Hepatocyte (in vitro differentiated cells): ENCODE data around the gene HHATL. TPM values are rescaled to one million over a fixed set of nuclear protein-coding genes. Genes with fewer than 3 reads are reported as not detected.

ENCODE experiments used
- DNase-seq: peaks from one replicate; pipeline ENCODE4 v3.0.0-alpha.2; 2016; ENCODE audit warnings: low spot score
- H2AFZ ChIP-seq: fragments of 200-600 bp; sonication (generic); 2 replicates; pipeline ENCODE4 v1.6.0; 2016; ENCODE audit warnings: antibody characterized with exemption, mild to moderate bottlenecking
- H3K27ac ChIP-seq: fragments of 200-600 bp; sonication (generic); 2 replicates; pipeline ENCODE4 v1.5.1; 2016; ENCODE audit warnings: mild to moderate bottlenecking
- H3K27me3 ChIP-seq: fragments of 200-600 bp; sonication (generic); 2 replicates; pipeline ENCODE4 v1.6.1; 2016
- H3K36me3 ChIP-seq: fragments of 200-600 bp; sonication (generic); replicated peaks from 2 replicates; pipeline ENCODE4 v1.5.1; 2016; ENCODE audit warnings: low read depth; ENCODE audit not compliant: insufficient read depth
- H3K4me1 ChIP-seq: fragments of 200-600 bp; sonication (generic); 2 replicates; pipeline ENCODE4 v1.5.1; 2016; ENCODE audit warnings: mild to moderate bottlenecking, moderate library complexity; ENCODE audit not compliant: insufficient read depth
- H3K4me2 ChIP-seq: fragments of 200-600 bp; sonication (generic); 2 replicates; pipeline ENCODE4 v1.6.0; 2016
- H3K4me3 ChIP-seq: fragments of 200-600 bp; sonication (generic); 2 replicates; pipeline ENCODE4 v1.5.1; 2016; ENCODE audit warnings: mild to moderate bottlenecking
- H3K79me2 ChIP-seq: fragments of 200-600 bp; sonication (generic); 2 replicates; pipeline ENCODE4 v1.6.0; 2017; ENCODE audit warnings: mild to moderate bottlenecking
- H3K9me2 ChIP-seq: fragments of 200-600 bp; sonication (generic); replicated peaks from 2 replicates; pipeline ENCODE4 v1.6.0; 2017; ENCODE audit warnings: mild to moderate bottlenecking; ENCODE audit not compliant: insufficient read depth
- H3K9me3 ChIP-seq: fragments of 200-600 bp; sonication (generic); 2 replicates; pipeline ENCODE4 v1.5.1; 2016; ENCODE audit warnings: low read depth, mild to moderate bottlenecking
- H4K20me1 ChIP-seq: fragments of 200-600 bp; sonication (generic); 2 replicates; pipeline ENCODE4 v1.6.0; 2016; ENCODE audit warnings: mild to moderate bottlenecking; ENCODE audit not compliant: insufficient read depth, poor library complexity, severe bottlenecking
- CTCF ChIP-seq: fragments of 200-600 bp; sonication (generic); IDR thresholded peaks from 2 replicates; pipeline ENCODE4 v1.5.1; 2016; ENCODE audit warnings: antibody characterized with exemption, mild to moderate bottlenecking; ENCODE audit not compliant: poor library complexity
- EZH2 ChIP-seq: fragments of 200-600 bp; sonication (generic); IDR thresholded peaks from 2 replicates; pipeline ENCODE4 v1.6.1; 2016; ENCODE audit warnings: antibody characterized with exemption, mild to moderate bottlenecking, borderline replicate concordance
- EZH2phosphoT487 ChIP-seq: fragments of 200-600 bp; sonication (generic); IDR thresholded peaks from one replicate; pipeline ENCODE4 v1.6.1; 2018; ENCODE audit warnings: antibody characterized with exemption, mild to moderate bottlenecking, low read depth, moderate library complexity; ENCODE audit not compliant: unreplicated experiment, severe bottlenecking
- WGBS: methylation state at CpG from one replicate; pipeline ENCODE4 v1.1.6; 2016; ENCODE audit warnings: low lambda C conversion rate; ENCODE audit errors: missing lambda C conversion rate; 5-methylcytosine and 5-hydroxymethylcytosine counted together
- polyA plus RNA-seq: library from polyadenylated mRNA; unstranded; fragments of >200 nt; fragmentation: Nextera tagmentation; extraction: Ambion mirVana; gene quantifications from 2 replicates; pipeline ENCODE4 v1.2.1, GENCODE V29; 2016
- total RNA-seq: library from RNA; depleted of rRNA; stranded (reverse); fragments of >200 nt; gene quantifications from 2 replicates; pipeline ENCODE4 v1.2.3, GENCODE V29; 2014

The HHATL gene
- total and polyA plus RNA-seq, 2 experiments from 2014 or later: not detected

DNA sequence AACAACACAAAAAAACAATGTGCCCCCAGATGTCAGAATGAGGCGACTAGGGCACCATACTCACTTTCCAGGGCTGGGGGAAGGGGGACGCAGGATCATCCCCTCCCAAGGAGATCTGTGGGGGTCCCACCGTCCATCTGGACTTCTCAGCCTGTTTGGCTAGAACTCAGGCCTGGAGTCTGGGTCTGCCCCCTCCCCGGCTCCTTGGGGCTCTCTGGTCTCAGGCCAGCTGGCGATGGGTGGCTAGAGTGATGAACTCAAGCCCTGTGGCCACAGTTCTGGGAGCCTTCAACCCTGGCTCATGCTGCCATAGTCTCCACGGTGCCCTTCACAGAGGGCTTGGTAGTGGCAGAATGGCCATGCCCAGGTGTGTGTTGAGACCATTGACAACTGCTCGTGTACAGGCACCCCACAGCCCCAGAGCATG, 35.5 kb downstream of the HHATL start:
- no peaks in the 10 kb centered on the region for H3K79me2 ChIP-seq
- H3K27ac ChIP-seq: no peak overlapping the region
- H3K36me3 ChIP-seq: no peaks in the 10 kb centered on the region
- TF ChIP-seq EZH2phosphoT487 (no peak), CTCF (no peak), EZH2 (no peak)
- H3K9me3 ChIP-seq: no peaks in the 10 kb centered on the region
- no peaks in the 10 kb centered on the region for H3K4me1 ChIP-seq
- no peak overlapping the region for H3K4me3 ChIP-seq
- no peaks in the 10 kb centered on the region for H3K9me2 ChIP-seq
- no peaks in the 10 kb centered on the region for H4K20me1 ChIP-seq
- no peak overlapping the region for H3K4me2 ChIP-seq
- no peak overlapping the region for H2AFZ ChIP-seq
- no peaks in the 10 kb centered on the region for H3K27me3 ChIP-seq
- DNase-seq: no peak
- 89% methylated on average over 7 of the region's 7 CpGs for WGBS

DNA sequence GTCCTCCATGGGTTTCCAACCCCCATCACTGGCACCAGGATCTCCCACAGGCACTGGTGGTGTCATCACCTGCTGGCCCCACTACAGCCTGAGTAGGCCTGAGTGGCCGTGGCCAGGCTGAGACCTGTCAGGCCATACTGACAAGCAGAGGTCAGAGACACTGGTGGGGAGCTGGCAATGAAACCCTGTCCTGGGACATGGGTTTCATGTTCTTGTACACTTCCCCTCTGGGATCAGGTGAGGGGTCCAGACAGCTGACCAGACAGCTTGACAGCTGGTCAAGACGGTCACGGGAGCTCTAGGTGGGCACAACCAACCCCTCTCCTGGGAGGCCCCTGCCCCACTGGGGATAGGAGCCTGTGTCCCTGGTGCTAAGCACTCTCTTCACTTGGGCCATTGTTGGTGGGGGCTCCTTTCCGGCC, 36.0 kb downstream of the HHATL start:
- TF ChIP-seq EZH2: no peak
- no peaks in the 10 kb centered on the region for H4K20me1 ChIP-seq
- H3K9me2 ChIP-seq: no peaks in the 10 kb centered on the region
- H3K4me3 ChIP-seq: no peak overlapping the region
- no peak for DNase-seq
- H3K4me2 ChIP-seq: no peak overlapping the region
- H3K27me3 ChIP-seq: no peaks in the 10 kb centered on the region
- H3K36me3 ChIP-seq: no peaks in the 10 kb centered on the region
- no peaks in the 10 kb centered on the region for H3K9me3 ChIP-seq
- no peak overlapping the region for H2AFZ ChIP-seq
- WGBS: 89% methylated on average over 4 of the region's 4 CpGs
- H3K4me1 ChIP-seq: no peaks in the 10 kb centered on the region
- H3K27ac ChIP-seq: no peak overlapping the region
- no peaks in the 10 kb centered on the region for H3K79me2 ChIP-seq

- no peak for DNase-seq
- H4K20me1 ChIP-seq: no peaks in the 10 kb centered on the region
- no peaks in the 10 kb centered on the region for H3K79me2 ChIP-seq
- H3K9me3 ChIP-seq: no peaks in the 10 kb centered on the region
- no peaks in the 10 kb centered on the region for H3K9me2 ChIP-seq
- no peak overlapping the region for H2AFZ ChIP-seq
- H3K4me2 ChIP-seq: no peak overlapping the region
- WGBS: 91% methylated on average over 8 of the region's 8 CpGs
- no peaks in the 10 kb centered on the region for H3K27me3 ChIP-seq
- no peak overlapping the region for H3K4me3 ChIP-seq
- no peaks in the 10 kb centered on the region for H3K4me1 ChIP-seq
- no peak for TF ChIP-seq CTCF
- TF ChIP-seq EZH2: no peak
- TF ChIP-seq EZH2phosphoT487: no peak
- H3K36me3 ChIP-seq: no peaks in the 10 kb centered on the region
- no peak overlapping the region for H3K27ac ChIP-seq
These were observed 36.6 kb downstream of the HHATL start for GRCh38 chr3:42666022-42666421.

DNA sequence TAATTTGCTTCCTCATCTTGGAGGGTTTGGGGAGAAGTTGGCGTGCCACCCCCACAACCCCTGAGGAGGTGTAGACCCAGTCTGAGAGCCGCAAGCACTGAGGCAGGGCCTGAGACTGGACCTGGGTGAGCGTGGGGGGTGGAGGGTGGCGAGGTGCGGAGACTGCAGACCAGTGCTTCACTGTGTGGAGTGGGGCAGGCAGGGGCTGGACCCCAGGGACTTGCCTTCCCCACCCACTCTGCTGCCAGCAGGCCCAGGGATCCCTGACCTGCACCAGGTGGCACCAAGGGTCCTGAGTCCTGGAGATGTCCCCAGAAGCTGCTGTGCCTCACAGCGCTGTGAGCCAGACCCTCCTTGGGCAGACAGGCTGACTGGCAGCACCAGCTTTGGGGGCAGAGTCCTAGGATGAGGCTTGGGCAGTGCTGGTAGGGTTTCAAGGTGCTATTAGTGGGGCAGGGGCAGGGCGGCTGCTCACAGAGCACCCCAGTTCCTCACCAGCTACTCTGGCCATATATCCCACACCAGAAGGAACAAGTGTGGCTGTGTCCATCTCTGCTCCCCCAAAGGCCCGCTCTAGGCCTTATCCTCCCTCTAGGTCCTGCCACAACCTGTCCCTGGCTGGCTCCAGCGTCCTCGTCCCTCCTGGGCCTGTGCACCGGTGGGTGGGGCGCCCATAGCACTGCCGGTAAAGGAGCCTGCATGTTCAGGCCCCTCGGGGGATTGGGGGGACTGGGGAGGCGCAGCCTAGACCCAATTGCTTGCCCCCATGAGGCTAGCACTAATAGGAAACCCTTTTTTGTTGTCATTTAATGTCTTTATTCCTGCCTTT, 37.3 kb downstream of the HHATL start:
- H3K79me2 ChIP-seq: no peaks in the 10 kb centered on the region
- WGBS: 92% methylated on average over 15 of the region's 15 CpGs
- DNase-seq: no peak
- no peaks in the 10 kb centered on the region for H3K9me2 ChIP-seq
- no peaks in the 10 kb centered on the region for H4K20me1 ChIP-seq
- H3K27ac ChIP-seq: no peak overlapping the region
- no peak overlapping the region for H3K4me3 ChIP-seq
- H3K27me3 ChIP-seq: no peaks in the 10 kb centered on the region
- H3K4me2 ChIP-seq: no peak overlapping the region
- no peak overlapping the region for H2AFZ ChIP-seq
- no peaks in the 10 kb centered on the region for H3K4me1 ChIP-seq
- TF ChIP-seq EZH2phosphoT487 (no peak), CTCF (no peak), EZH2 (no peak)
- no peaks in the 10 kb centered on the region for H3K9me3 ChIP-seq
- H3K36me3 ChIP-seq: no peaks in the 10 kb centered on the region
